ENCODE data around the gene MEPE. TPM values are rescaled to one million over a fixed set of nuclear protein-coding genes. Genes with fewer than 3 reads are reported as not detected.

Gene MEPE
- total and polyA plus RNA-seq, 10 of the 15 experiments (the other 5 are each of a cell fraction or from before 2014, with no cell fraction given) = not detected

DNA sequence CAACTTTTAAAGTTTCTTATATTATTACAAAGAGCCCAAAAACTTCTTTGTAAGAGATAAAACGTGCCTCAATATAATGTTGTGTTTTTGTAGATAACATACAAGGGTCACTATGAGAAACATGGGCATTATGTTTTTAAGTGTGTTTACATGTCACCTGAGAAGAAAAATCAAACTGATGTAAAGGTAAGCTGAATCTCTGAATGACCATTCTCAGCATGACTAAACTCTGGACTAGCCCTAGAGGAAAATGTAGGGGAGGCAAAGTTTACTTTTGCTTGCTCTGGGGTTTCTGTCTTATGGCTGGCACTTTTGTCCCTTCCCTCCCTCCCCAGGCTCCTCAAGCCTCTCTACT is 6.8 kb downstream of the MEPE start:
- ChIA-PET POLR2A (no interaction called here), CTCF (interaction anchor here (1.1 to 2.1 kb wide), 6 partner anchors 9 to 377 kb away, joined by 3 to 15 read pairs (median 4); no protein-coding TSS in a partner anchor), SMC1A (ENCODE audit: uncharacterized antibody, unreplicated experiment) (interaction anchor here (1.5 kb wide), 1 partner anchor 162 kb away, joined by 3 read pairs; no protein-coding TSS in a partner anchor), RAD21 (ENCODE audit: unreplicated experiment) (interaction anchor here (1.2 kb wide), 1 partner anchor 372 kb away, joined by 3 read pairs; no protein-coding TSS in a partner anchor)
- no TSS peak for BruUV-seq (replicated peaks)
- Histone ChIP-seq H3K9ac (ENCODE audit: control insufficient read depth, insufficient read depth, low read length) (no peak overlapping the region), H3K4me3 (no peak overlapping the region), H3K4me1 (ENCODE audit: control insufficient read depth, insufficient read depth, low read length) (no peaks in the 10 kb centered on the region), H3K79me2 (ENCODE audit: control insufficient read depth, insufficient read depth, low read length) (no peaks in the 10 kb centered on the region), H3K27ac (ENCODE audit: control insufficient read depth, insufficient read depth) (no peak overlapping the region), H2AFZ (ENCODE audit: control insufficient read depth, low read depth, low read length) (no peak overlapping the region), H3K27me3 (replicated peaks in 1 of 2; ENCODE audit: control insufficient read depth in 2 of 2, insufficient read depth in 2 of 2, low read length in 1 of 2) (no peaks in the 10 kb centered on the region; a peak in 1 of 4 replicates), H4K20me1 (ENCODE audit: control insufficient read depth, insufficient read depth) (no peaks in the 10 kb centered on the region), H3K9me3 (replicated peaks; ENCODE audit: control insufficient read depth, insufficient read depth, low read length) (no peaks in the 10 kb centered on the region), H3K4me2 (ENCODE audit: control insufficient read depth, insufficient read depth) (no peak overlapping the region), H3K36me3 (ENCODE audit: control insufficient read depth in 2 of 2, insufficient read depth in 2 of 2, low read length in 1 of 2) (no peaks in the 10 kb centered on the region)
- ATAC-seq (no peak), DNase-seq (ENCODE audit: low read depth, low spot score) (no peak), FAIRE-seq (no peak)
- intact Hi-C loops (cut with micrococcal nuclease; ENCODE audit: unreplicated experiment) (loop anchor here (1.0 to 5.0 kb wide), 2 partner anchors 160 to 482 kb away; no protein-coding TSS in a partner anchor), in situ Hi-C loops (cut with MboI) (loop anchor here (5.0 to 25.0 kb wide), 2 partner anchors 157 to 677 kb away; no protein-coding TSS in a partner anchor)
- 0% methylated on average over 1 of the region's 1 CpG for WGBS (ENCODE audit: insufficient coverage, insufficient replicate concordance, low lambda C conversion rate, missing lambda C conversion rate)
- TF ChIP-seq, protein P1, sequence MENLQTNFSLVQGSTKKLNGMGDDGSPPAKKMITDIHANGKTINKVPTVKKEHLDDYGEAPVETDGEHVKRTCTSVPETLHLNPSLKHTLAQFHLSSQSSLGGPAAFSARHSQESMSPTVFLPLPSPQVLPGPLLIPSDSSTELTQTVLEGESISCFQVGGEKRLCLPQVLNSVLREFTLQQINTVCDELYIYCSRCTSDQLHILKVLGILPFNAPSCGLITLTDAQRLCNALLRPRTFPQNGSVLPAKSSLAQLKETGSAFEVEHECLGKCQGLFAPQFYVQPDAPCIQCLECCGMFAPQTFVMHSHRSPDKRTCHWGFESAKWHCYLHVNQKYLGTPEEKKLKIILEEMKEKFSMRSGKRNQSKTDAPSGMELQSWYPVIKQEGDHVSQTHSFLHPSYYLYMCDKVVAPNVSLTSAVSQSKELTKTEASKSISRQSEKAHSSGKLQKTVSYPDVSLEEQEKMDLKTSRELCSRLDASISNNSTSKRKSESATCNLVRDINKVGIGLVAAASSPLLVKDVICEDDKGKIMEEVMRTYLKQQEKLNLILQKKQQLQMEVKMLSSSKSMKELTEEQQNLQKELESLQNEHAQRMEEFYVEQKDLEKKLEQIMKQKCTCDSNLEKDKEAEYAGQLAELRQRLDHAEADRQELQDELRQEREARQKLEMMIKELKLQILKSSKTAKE (IDR thresholded peaks at IDR 0.05; ENCODE audit: low read depth, poor library complexity, severe bottlenecking) = no peak
- no peak for TF ChIP-seq HDAC2 (IDR thresholded peaks at IDR 0.05)
- no peak for TF ChIP-seq EGR1 (IDR thresholded peaks at IDR 0.05; ENCODE audit: borderline replicate concordance in 1 of 2, low read depth in 2 of 2, low read length in 2 of 2)
- no peak for TF ChIP-seq TBL1XR1 (IDR thresholded peaks at IDR 0.05; ENCODE audit: low read depth, low read length)
- no peak for TF ChIP-seq TCF3 (IDR thresholded peaks at IDR 0.05; ENCODE audit: borderline replicate concordance, insufficient read depth, low read depth, low read length)
- no peak for TF ChIP-seq IRF4 (IDR thresholded peaks at IDR 0.05; ENCODE audit: low read depth, low read length)
- no peak for TF ChIP-seq GABPA (IDR thresholded peaks at IDR 0.05; ENCODE audit: low read depth)
- TF ChIP-seq, protein P2, sequence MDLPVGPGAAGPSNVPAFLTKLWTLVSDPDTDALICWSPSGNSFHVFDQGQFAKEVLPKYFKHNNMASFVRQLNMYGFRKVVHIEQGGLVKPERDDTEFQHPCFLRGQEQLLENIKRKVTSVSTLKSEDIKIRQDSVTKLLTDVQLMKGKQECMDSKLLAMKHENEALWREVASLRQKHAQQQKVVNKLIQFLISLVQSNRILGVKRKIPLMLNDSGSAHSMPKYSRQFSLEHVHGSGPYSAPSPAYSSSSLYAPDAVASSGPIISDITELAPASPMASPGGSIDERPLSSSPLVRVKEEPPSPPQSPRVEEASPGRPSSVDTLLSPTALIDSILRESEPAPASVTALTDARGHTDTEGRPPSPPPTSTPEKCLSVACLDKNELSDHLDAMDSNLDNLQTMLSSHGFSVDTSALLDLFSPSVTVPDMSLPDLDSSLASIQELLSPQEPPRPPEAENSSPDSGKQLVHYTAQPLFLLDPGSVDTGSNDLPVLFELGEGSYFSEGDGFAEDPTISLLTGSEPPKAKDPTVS (IDR thresholded peaks at IDR 0.05; ENCODE audit: low read depth, low read length) = no peak
- no peak for TF ChIP-seq RFX5 (IDR thresholded peaks at IDR 0.05; ENCODE audit: low read depth, low read length)
- no peak for TF ChIP-seq NFYB (IDR thresholded peaks at IDR 0.05; ENCODE audit: insufficient read depth, low read depth, low read length)
- TF ChIP-seq, protein P3, sequence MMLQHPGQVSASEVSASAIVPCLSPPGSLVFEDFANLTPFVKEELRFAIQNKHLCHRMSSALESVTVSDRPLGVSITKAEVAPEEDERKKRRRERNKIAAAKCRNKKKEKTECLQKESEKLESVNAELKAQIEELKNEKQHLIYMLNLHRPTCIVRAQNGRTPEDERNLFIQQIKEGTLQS (IDR thresholded peaks at IDR 0.05; ENCODE audit: borderline replicate concordance, extremely low read depth, low read depth, low read length) = no peak
- TF ChIP-seq, protein P4, sequence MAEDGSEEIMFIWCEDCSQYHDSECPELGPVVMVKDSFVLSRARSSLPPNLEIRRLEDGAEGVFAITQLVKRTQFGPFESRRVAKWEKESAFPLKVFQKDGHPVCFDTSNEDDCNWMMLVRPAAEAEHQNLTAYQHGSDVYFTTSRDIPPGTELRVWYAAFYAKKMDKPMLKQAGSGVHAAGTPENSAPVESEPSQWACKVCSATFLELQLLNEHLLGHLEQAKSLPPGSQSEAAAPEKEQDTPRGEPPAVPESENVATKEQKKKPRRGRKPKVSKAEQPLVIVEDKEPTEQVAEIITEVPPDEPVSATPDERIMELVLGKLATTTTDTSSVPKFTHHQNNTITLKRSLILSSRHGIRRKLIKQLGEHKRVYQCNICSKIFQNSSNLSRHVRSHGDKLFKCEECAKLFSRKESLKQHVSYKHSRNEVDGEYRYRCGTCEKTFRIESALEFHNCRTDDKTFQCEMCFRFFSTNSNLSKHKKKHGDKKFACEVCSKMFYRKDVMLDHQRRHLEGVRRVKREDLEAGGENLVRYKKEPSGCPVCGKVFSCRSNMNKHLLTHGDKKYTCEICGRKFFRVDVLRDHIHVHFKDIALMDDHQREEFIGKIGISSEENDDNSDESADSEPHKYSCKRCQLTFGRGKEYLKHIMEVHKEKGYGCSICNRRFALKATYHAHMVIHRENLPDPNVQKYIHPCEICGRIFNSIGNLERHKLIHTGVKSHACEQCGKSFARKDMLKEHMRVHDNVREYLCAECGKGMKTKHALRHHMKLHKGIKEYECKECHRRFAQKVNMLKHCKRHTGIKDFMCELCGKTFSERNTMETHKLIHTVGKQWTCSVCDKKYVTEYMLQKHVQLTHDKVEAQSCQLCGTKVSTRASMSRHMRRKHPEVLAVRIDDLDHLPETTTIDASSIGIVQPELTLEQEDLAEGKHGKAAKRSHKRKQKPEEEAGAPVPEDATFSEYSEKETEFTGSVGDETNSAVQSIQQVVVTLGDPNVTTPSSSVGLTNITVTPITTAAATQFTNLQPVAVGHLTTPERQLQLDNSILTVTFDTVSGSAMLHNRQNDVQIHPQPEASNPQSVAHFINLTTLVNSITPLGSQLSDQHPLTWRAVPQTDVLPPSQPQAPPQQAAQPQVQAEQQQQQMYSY (CRISPR knock-in tag; IDR thresholded peaks at IDR 0.05) = no peak
